Activated naive CD4-positive, alpha-beta T cell treated with anti-CD3 and anti-CD28 coated beads for 36 hours (primary cell): Measurements from ENCODE around the gene TMEM38A. TPM values are rescaled to one million over a fixed set of nuclear protein-coding genes. Genes with fewer than 3 reads are reported as not detected.

Experiments
- CTCF ChIA-PET: fragments of 350-600 bp; sonication (Branson Sonifier 250); formaldehyde crosslinking; loops from one replicate; lab custom pipeline; 2021; ENCODE audit warnings: antibody characterized with exemption; lab: Charles Lee
- DNase-seq: peaks from one replicate; pipeline ENCODE4 v3.0.0-alpha.2; 2020
- H3K27ac Mint-ChIP-seq: one replicate; pipeline ENCODE4 v1.8.0; 2021; ENCODE audit warnings: mild to moderate bottlenecking, mixed read lengths
- H3K27me3 Mint-ChIP-seq: one replicate; pipeline ENCODE4 v1.8.0; 2021; ENCODE audit warnings: low read depth, mixed read lengths
- H3K36me3 Mint-ChIP-seq: one replicate; pipeline ENCODE4 v1.8.0; 2021; ENCODE audit warnings: low read depth, mixed read lengths
- H3K4me1 Mint-ChIP-seq: one replicate; pipeline ENCODE4 v1.8.0; 2021; ENCODE audit warnings: low read depth, mixed read lengths
- H3K4me3 Mint-ChIP-seq: one replicate; pipeline ENCODE4 v1.8.0; 2021; ENCODE audit warnings: mild to moderate bottlenecking, moderate library complexity, mixed read lengths
- H3K9me3 Mint-ChIP-seq: one replicate; pipeline ENCODE4 v1.8.0; 2021; ENCODE audit warnings: mixed read lengths
- intact Hi-C: fragments of 100-400 bp; cut with micrococcal nuclease; formaldehyde crosslinking; loops from one replicate; pipeline ENCODE4 v1.15.1; 2023
- total RNA-seq, 2 experiments: library from RNA; stranded (reverse); gene quantifications; one replicate each; pipeline ENCODE4 v1.2.3, GENCODE V29; 2021

The TMEM38A gene
- total RNA-seq, 2 experiments from 2014 or later = 0.49 to 0.83 TPM

DNA sequence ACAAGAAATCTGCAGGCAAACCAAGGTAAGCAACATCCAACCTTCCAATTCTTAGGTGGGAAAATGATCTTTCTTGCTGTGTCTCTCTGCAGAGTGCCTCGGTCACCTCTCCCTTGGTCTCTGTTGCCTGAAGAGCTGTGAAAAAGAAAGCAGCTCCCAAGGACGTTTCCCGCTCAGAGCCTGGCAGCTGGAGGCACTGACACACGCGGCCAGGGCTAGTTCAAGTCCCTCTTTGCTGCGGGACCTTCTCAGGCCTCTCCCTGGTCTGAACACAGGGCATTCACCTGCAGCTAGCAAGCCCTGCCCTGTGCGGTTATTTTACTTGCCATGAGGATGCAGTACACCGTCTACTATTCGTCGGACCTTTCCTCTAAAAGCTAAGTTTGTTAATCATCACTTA lies 36.7 kb upstream of the TMEM38A start:
- no peak for DNase-seq
- intact Hi-C loops = no loop called here
- Mint-ChIP-seq H3K27ac (no peak overlapping the region), H3K4me3 (no peak overlapping the region), H3K36me3 (peaks cover 6% of the 10 kb centered on the region), H3K27me3 (no peaks in the 10 kb centered on the region), H3K4me1 (peaks cover 50% of the 10 kb centered on the region), H3K9me3 (no peaks in the 10 kb centered on the region)
- CTCF ChIA-PET = interaction anchor here (1.3 kb wide), 1 partner anchor 43 kb away, joined by 4 read pairs; no protein-coding TSS in a partner anchor

DNA sequence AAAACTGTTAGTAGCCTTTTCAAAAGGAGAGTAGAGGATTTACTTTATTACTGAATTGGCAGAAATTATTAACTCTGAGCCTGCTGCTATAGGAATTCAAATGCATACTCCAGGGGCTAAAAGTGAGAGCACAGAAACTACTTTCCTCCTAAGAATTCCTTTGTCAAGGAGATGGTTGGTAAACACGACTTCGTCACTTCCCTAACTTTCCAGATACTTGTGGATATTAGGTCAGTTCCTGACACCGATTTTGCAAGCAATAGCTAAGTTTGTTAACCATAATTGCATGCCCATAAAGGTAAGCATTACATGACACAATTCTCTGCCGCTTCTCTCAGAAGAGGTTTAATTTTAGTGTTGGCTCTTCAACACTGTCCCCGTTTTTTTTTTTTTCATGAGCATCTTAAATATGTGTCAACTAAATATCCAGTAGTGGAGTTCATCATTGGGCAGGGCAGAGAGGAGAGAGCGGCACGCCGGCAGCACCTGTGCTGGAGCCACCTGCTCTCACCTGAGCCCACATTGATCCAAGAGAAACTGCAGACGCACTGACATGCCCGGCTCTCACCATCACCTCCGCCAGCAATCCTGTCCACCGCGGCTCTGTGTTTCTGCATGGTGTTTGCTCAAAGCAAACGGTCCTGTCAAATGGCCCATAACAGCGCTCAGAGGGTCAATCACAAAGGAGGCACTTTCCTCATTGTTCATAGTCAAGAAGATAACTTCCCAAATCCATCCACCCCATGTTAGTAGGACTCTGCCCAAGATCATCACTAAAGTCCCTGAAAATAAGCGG lies 35.6 kb upstream of the TMEM38A start:
- no peaks in the 10 kb centered on the region for H3K27me3 Mint-ChIP-seq
- H3K4me1 Mint-ChIP-seq = peaks cover 48% of the 10 kb centered on the region
- H3K9me3 Mint-ChIP-seq = no peaks in the 10 kb centered on the region
- H3K36me3 Mint-ChIP-seq = peaks cover 6% of the 10 kb centered on the region
- no peak overlapping the region for H3K27ac Mint-ChIP-seq
- no peak for DNase-seq
- CTCF ChIA-PET = interaction anchor here (1.1 to 1.3 kb wide), 2 partner anchors 9 to 44 kb away, joined by 4 to 5 read pairs; no protein-coding TSS in a partner anchor
- no peak overlapping the region for H3K4me3 Mint-ChIP-seq
- intact Hi-C loops = no loop called here

DNA sequence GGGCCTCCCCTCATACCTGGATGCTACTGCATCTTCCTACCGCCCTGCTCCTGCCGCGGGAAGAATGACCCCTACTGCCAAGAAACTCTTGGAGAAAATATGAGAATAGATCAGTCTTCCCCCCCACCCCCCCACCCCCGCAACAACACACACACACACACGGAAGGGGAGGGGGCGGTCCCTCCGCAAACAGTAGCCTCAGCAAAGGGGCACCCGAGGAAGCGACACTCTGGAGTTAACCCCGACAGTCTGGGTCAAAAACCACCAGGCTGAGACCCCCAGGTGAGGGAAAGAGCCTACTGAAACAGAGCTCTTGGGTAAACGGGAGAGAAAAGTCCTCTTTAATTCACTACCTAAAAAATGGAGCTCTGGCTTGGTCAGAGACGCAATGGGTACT lies 34.1 kb upstream of the TMEM38A start:
- peaks cover 45% of the 10 kb centered on the region for H3K4me1 Mint-ChIP-seq
- peak overlapping the region; percentile 91 for H3K4me3 Mint-ChIP-seq
- peak overlapping the region; percentile 81 for H3K27ac Mint-ChIP-seq
- no peaks in the 10 kb centered on the region for H3K9me3 Mint-ChIP-seq
- no peaks in the 10 kb centered on the region for H3K27me3 Mint-ChIP-seq
- H3K36me3 Mint-ChIP-seq = peaks cover 11% of the 10 kb centered on the region
- CTCF ChIA-PET = interaction anchor here (0.8 to 1.4 kb wide), 3 partner anchors 39 to 91 kb away, joined by 3 to 4 read pairs (median 3); no protein-coding TSS in a partner anchor
- DNase-seq = peak; percentile 39
- intact Hi-C loops = no loop called here

DNA sequence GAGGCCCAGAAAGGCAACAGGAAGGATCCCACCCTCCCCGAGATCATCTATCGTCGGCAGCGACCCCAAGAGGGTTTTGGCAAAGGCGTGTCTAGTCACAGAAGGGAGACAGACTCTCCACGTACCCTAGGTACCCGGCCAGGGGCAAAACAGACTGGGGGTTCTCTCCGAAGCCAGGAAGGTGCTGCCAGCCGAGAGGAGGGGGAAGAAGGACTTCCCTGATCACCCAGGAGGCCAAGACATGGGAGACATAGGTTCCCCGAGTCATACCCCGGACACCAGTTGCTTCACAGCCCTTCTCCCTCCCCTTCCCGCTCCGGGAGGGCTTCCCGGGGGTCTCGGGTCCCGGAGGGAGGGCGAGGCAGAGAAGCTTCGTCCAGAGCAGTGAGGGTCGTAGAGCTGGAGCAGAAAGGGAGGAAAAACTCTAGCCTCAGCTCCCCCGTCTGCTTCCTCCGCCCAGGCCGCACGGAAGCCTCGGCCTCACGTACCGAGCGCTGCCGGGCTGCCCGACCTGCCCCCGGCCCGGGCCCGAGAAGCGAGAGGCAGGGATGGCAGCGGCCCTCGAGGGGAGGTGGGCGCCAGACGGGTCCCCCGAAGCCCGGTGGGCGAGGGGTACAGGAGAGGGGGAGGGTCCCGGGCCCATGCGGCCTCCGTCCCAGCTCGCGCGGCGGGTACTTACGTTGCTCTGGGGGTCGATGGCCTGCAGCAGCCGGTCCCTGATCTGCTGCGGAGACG lies 33.6 kb upstream of the TMEM38A start:
- CTCF ChIA-PET = interaction anchor here (1.3 to 1.4 kb wide), 2 partner anchors 43 to 92 kb away, joined by 3 read pairs; no protein-coding TSS in a partner anchor
- Mint-ChIP-seq H3K36me3 (peaks cover 14% of the 10 kb centered on the region), H3K4me1 (peaks cover 47% of the 10 kb centered on the region), H3K27me3 (no peaks in the 10 kb centered on the region), H3K9me3 (no peaks in the 10 kb centered on the region), H3K27ac (peak overlapping the region; percentile 81), H3K4me3 (peak overlapping the region; percentile 91)
- intact Hi-C loops = no loop called here
- peak; percentile 32 for DNase-seq

DNA sequence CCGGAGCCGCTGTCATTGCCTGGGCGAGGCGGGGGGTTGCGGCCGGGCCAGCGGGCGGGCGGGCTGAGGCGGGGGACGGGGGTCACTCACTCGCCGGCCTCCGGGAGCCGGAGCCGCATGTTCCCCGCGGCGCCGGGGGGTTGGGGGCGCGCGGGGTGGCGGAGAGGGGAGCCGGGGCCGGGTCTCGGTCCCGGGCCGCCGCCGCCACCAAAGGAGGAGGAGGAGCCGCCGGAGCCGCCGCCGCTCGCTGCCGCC lies 33.1 kb upstream of the TMEM38A start:
- Mint-ChIP-seq H3K27me3 (no peaks in the 10 kb centered on the region), H3K27ac (no peak overlapping the region), H3K9me3 (no peaks in the 10 kb centered on the region), H3K4me1 (peaks cover 47% of the 10 kb centered on the region), H3K36me3 (peaks cover 14% of the 10 kb centered on the region), H3K4me3 (peak overlapping the region; percentile 91)
- CTCF ChIA-PET = no interaction called here
- intact Hi-C loops = loop anchor here (1.0 to 2.0 kb wide), 8 partner anchors 32 to 155 kb away; partner anchors contain the start of genes C19orf44, CALR3, CHERP and SLC35E1
- DNase-seq = no peak

DNA sequence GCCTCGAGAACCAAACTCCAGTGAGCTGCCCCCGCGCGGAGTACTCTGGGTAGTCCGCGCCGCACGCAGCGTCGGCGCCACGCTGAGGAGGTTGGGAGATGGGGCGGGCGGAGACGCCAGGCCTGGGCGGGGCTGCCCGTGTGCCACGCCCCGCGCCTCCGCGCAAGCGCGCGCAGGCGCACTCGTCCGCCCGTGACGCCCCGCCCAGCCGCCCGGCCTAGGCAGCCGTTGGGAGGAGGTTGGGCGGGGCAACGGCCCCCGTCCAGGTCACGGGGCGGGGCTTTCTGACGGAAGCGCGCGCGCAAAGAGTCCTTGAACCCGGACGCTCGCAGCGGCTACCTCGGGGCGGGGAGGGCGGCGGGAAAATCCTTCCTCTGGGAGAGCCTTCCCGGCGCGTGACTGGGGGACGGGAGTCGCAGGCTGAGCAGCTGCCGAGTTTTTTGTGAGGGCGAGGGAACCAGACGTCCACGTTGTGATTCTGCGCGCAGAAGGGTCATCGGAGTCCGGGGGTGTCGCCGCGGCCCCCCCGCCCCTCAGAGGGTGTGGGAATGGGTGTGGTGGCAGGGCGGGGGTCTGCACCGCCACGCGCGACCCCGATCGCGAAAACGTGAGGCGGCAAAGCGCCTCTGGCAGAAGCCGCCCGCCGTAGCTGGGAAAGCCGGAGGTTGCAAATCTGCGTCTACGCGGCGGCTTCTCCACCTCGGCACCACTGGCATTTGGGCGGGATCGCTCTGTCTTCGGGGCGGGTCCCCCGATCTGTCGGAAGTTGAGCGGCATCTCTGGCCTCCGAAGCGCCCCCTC lies 32.6 kb upstream of the TMEM38A start, which contains the start of gene MED26:
TSS of gene MED26 (minus strand) at position 22 of the 801 bp plus-strand sequence. CDS start 261 bp downstream, outside the sequence.
- Mint-ChIP-seq H3K27ac (peak within 1 kb of the TSS; percentile 99), H3K9me3 (no peaks in the 10 kb centered on the region), H3K27me3 (no peaks in the 10 kb centered on the region), H3K36me3 (peaks cover 14% of the 10 kb centered on the region), H3K4me3 (peak within 1 kb of the TSS; percentile 99), H3K4me1 (peaks cover 46% of the 10 kb centered on the region)
- CTCF ChIA-PET = interaction anchor here (0.7 kb wide), 1 partner anchor 1176 kb away, joined by 3 read pairs; no protein-coding TSS in a partner anchor
- peak; percentile 96 for DNase-seq
- intact Hi-C loops = loop anchor here (1.0 to 2.0 kb wide), 8 partner anchors 32 to 156 kb away; partner anchors contain the start of genes C19orf44, CALR3, CHERP and SLC35E1

DNA sequence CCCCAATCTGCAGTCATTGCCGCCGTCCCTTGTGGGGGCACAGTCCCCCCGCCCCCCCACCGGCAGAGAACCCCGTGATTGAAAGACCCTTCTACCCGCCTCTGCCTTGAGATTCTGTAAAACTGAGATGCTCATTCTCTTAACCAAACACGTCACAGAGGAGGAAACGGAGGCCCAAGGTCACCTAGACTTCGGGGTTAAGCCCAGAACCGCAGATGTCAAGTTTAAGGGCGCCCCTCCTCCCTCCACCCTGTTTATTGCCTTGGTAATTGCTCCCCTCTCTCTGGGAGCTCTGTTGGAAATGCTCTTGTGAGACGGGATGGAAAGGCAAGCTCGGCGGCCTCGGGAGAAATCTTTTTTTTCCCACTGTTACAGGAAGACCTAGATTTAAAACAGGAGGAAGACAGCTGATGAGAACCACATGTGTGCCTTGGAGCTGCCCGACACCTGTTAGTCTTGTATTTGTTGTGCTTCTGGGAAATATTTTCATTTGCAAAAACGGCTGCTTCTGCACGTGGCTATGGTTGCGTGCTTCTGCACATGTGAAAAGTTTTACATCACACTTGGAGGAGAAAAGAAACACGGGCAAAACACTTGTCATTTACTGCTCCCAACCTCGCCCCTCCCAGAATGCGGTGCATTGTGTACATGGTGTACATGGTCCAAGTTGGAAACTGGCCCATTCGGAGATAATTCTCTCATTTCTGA lies 31.8 kb upstream of the TMEM38A start:
- Mint-ChIP-seq H3K36me3 (peaks cover 11% of the 10 kb centered on the region), H3K27me3 (no peaks in the 10 kb centered on the region), H3K9me3 (no peaks in the 10 kb centered on the region), H3K4me3 (peak overlapping the region; percentile 99), H3K4me1 (peaks cover 41% of the 10 kb centered on the region), H3K27ac (peak overlapping the region; percentile 99)
- DNase-seq = peak; percentile 41
- intact Hi-C loops = loop anchor here (1.0 to 2.0 kb wide), 8 partner anchors 31 to 156 kb away; partner anchors contain the start of genes C19orf44, CALR3, CHERP and SLC35E1
- CTCF ChIA-PET = interaction anchor here (0.7 kb wide), 1 partner anchor 1177 kb away, joined by 3 read pairs; no protein-coding TSS in a partner anchor

DNA sequence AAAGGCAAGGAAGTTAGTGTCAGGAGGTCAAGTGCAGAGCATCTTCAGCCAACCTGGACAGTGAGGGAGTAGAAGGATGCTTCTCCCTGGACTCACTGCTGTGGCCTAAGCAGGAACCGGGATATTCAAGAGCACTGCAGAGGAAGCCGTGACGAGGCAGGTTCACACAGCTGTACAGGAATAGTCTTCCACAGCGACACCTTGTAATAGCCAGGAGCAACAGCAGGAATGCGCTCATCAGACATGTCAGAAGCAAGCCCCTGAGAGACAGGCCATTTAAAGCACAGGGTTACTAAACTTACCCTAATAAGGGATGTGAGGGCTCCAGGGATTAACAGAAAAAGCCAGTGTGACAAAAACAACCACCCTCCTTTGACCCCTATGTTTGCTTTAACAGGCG lies 29.5 kb upstream of the TMEM38A start:
- peak overlapping the region; percentile 41 for H3K27ac Mint-ChIP-seq
- H3K9me3 Mint-ChIP-seq = no peaks in the 10 kb centered on the region
- H3K27me3 Mint-ChIP-seq = no peaks in the 10 kb centered on the region
- CTCF ChIA-PET = no interaction called here
- DNase-seq = no peak
- peaks cover 18% of the 10 kb centered on the region for H3K4me1 Mint-ChIP-seq
- intact Hi-C loops = no loop called here
- H3K36me3 Mint-ChIP-seq = peaks cover 10% of the 10 kb centered on the region
- H3K4me3 Mint-ChIP-seq = no peak overlapping the region

DNA sequence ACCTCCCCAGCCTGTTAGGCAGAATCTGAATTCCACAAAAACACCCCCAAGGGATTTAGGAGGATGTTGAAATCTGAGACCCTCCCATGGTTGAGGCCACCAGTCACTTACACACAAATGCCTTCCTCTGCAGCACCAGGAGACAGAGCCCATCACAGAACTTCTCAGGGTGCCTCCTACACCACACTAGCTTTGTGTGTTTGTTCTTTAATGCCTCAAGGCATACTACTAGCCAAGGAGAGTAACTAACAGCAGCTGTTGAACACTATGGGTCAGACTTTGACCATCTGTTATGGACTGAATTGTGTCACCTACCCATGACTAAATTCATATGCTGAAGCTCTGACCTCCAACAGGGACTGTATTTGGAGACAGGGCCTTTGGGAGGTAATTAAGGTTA lies 23.4 kb upstream of the TMEM38A start:
- CTCF ChIA-PET = interaction anchor here (0.6 kb wide), 1 partner anchor 46 kb away, joined by 3 read pairs; no protein-coding TSS in a partner anchor

DNA sequence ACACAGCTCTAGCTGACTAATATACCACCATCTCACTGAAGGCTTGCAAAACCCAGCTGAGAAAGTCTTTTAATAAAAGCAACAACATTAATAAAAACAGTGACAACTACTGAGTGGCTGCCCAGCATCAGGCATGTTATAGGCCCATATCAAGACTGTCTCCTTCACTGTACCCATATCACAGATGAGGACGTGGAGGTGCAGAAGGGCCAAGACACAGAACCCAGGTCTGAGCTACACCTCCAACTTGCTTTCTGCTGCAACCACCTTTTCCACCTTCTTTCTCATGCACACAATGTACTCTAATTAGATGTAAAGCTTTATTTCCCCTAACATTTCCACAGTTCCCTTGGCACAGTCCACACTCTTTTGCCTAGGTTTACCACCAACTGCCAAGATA lies 22.3 kb upstream of the TMEM38A start:
- Mint-ChIP-seq H3K4me1 (peaks cover 12% of the 10 kb centered on the region), H3K36me3 (peaks cover 26% of the 10 kb centered on the region), H3K27ac (no peak overlapping the region), H3K9me3 (no peaks in the 10 kb centered on the region), H3K4me3 (no peak overlapping the region), H3K27me3 (no peaks in the 10 kb centered on the region)
- CTCF ChIA-PET = interaction anchor here (0.6 kb wide), 1 partner anchor 75 kb away, joined by 3 read pairs; no protein-coding TSS in a partner anchor
- no peak for DNase-seq
- intact Hi-C loops = no loop called here

More for the DNA sequence above, 23.4 kb upstream of the TMEM38A start:
- Mint-ChIP-seq H3K4me1 (peaks cover 12% of the 10 kb centered on the region), H3K27me3 (no peaks in the 10 kb centered on the region), H3K4me3 (no peak overlapping the region), H3K9me3 (no peaks in the 10 kb centered on the region), H3K36me3 (peaks cover 18% of the 10 kb centered on the region), H3K27ac (no peak overlapping the region)
- intact Hi-C loops = no loop called here
- DNase-seq = no peak

DNA sequence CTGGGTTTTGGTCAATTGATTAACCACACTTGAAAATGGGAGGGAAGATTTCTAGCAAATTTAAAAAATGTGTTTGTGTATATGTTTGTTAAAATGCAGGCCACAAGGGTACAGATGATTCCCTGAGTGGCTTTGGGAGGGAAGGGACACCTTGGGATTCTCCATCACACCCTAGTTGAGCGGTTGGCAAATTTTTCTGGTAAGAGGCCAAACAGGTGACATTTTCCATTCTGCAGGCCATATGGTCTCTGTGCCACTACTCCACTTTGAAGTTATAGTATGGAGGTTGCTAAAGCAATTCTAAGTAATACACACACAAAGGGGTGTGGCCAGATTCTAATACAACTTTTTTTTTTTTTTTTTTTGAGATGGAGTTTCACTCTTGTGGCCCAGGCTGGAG lies 20.0 kb upstream of the TMEM38A start:
- no peak overlapping the region for H3K27ac Mint-ChIP-seq
- H3K9me3 Mint-ChIP-seq = no peaks in the 10 kb centered on the region
- peaks cover 14% of the 10 kb centered on the region for H3K4me1 Mint-ChIP-seq
- intact Hi-C loops = no loop called here
- no peak for DNase-seq
- no peaks in the 10 kb centered on the region for H3K27me3 Mint-ChIP-seq
- H3K4me3 Mint-ChIP-seq = no peak overlapping the region
- CTCF ChIA-PET = interaction anchor here (0.6 kb wide), 1 partner anchor 125 kb away, joined by 8 read pairs; no protein-coding TSS in a partner anchor
- peaks cover 35% of the 10 kb centered on the region for H3K36me3 Mint-ChIP-seq
